K562 (cell line): ENCODE data around the gene CASTOR1. TPM values are rescaled to one million over a fixed set of nuclear protein-coding genes. Genes with fewer than 3 reads are reported as not detected.

Source experiments
- ARID1B ChIP-seq: fragments of 450-650 bp; IDR thresholded peaks from 2 replicates; pipeline ENCODE4 v1.6.1; 2016; ENCODE audit warnings: antibody characterized with exemption, mild to moderate bottlenecking, inconsistent platforms
- DPF2 ChIP-seq: fragments of 450-650 bp; IDR thresholded peaks from 2 replicates; pipeline ENCODE4 v1.6.1; 2016
- GATA2 ChIP-seq: sonication (generic); formaldehyde crosslinking; IDR thresholded peaks from 2 replicates; pipeline ENCODE4 v1.4.0; 2020; ENCODE audit warnings: mild to moderate bottlenecking, missing genetic modification reagents
- IRF2 ChIP-seq: sonication (generic); formaldehyde crosslinking; IDR thresholded peaks from 2 replicates; pipeline ENCODE4 v1.8.1; 2022; ENCODE audit warnings: mild to moderate bottlenecking, missing genetic modification reagents
- JUN ChIP-seq, 2 experiments: sonication (generic) in 1 of 2; formaldehyde crosslinking in 1 of 2; IDR thresholded peaks; 2 replicates each; pipeline versions ENCODE4 v1.6.1 to v1.8.0; 2012 to 2022; ENCODE audit warnings: borderline replicate concordance in 2 of 2, mild to moderate bottlenecking in 2 of 2, improper control_type of control experiment in 1 of 2, low read depth in 1 of 2, low read length in 1 of 2, missing genetic modification reagents in 1 of 2
- PHF21A ChIP-seq: fragments of 450-650 bp; IDR thresholded peaks from 2 replicates; pipeline ENCODE4 v1.6.1; 2017; ENCODE audit warnings: low read depth, borderline replicate concordance
- PHF8 ChIP-seq: fragments of 200-600 bp; sonication (generic); IDR thresholded peaks from 2 replicates; pipeline ENCODE4 v1.6.1; 2012; ENCODE audit warnings: mixed run types, mild to moderate bottlenecking, inconsistent platforms, low read length, moderate library complexity, borderline replicate concordance
- ZNF140 ChIP-seq: fragments of 250-450 bp; sonication (Bioruptor Pico); IDR thresholded peaks from 2 replicates; pipeline ENCODE4 v1.8.0; 2021; ENCODE audit warnings: moderate library complexity, mild to moderate bottlenecking, inconsistent platforms
- ZNF212 ChIP-seq: fragments of 450-650 bp; formaldehyde crosslinking; IDR thresholded peaks from 2 replicates; pipeline ENCODE4 v1.4.0; 2020; ENCODE audit warnings: mild to moderate bottlenecking
- polyA plus RNA-seq, 8 experiments: library from polyadenylated mRNA; depleted of rRNA in 4 of 8; stranded (reverse) in 5 of 8; unstranded in 3 of 8; fragments of >200 nt; fragmentation: Nextera tagmentation in 2 of 8; fragmentation: Illumina TruSeq in 1 of 8; extraction: Ambion mirVana in 2 of 8; extraction: Trizol in 1 of 8; gene quantifications; 2 replicates each; pipeline versions ENCODE4 v1.2.1 to v1.2.3, GENCODE V29; 2011 to 2014; ENCODE audit warnings: inconsistent platforms in 1 of 8, missing spikeins in 1 of 8
- total RNA-seq, 7 experiments: library from RNA; depleted of rRNA in 6 of 7; stranded (reverse); fragments of >200 nt in 6 of 7; fragmentation: Illumina TruSeq in 2 of 7; extraction: Trizol in 2 of 7; gene quantifications; 2 replicates each; pipeline versions ENCODE4 v1.2.1 to v1.2.3, GENCODE V29; 2011 to 2021; ENCODE audit warnings: low replicate concordance in 1 of 7
- TF ChIP-seq, protein P1 (sequence below): fragments of 450-650 bp; IDR thresholded peaks from 2 replicates; pipeline ENCODE4 v1.7.0; 2016; ENCODE audit warnings: borderline replicate concordance
- TF ChIP-seq, protein P2 (sequence below): sonication (generic); formaldehyde crosslinking; IDR thresholded peaks from 2 replicates; pipeline ENCODE4 v1.9.0; 2022; ENCODE audit warnings: mild to moderate bottlenecking, missing genetic modification reagents
- TF ChIP-seq, protein P3 (sequence below), 2 experiments: IDR thresholded peaks; 2 replicates each; pipeline ENCODE4 v1.6.1; 2011; ENCODE audit warnings: borderline replicate concordance in 1 of 2, control low read depth in 1 of 2, low read depth in 1 of 2, low read length in 1 of 2, mild to moderate bottlenecking in 1 of 2, mixed read lengths in 1 of 2, moderate library complexity in 1 of 2; ENCODE audit not compliant: insufficient read depth in 1 of 2, insufficient read length in 1 of 2, poor library complexity in 1 of 2, severe bottlenecking in 1 of 2; ENCODE audit errors: extremely low read depth in 1 of 2
- TF ChIP-seq, protein P4 (sequence below): fragments of 450-650 bp; formaldehyde crosslinking; IDR thresholded peaks from 2 replicates; pipeline ENCODE4 v1.4.0; 2020; ENCODE audit warnings: mild to moderate bottlenecking, moderate library complexity
- TF ChIP-seq, protein P5 (sequence below): fragments of 250-450 bp; sonication (Bioruptor Pico); IDR thresholded peaks from 2 replicates; pipeline ENCODE4 v1.5.0; 2021; ENCODE audit warnings: mild to moderate bottlenecking, borderline replicate concordance
- TF ChIP-seq, protein P6 (sequence below), 3 experiments: IDR thresholded peaks in 2 of 3; conservative IDR thresholded peaks in 1 of 3; 2 replicates each; pipeline ENCODE4 v1.5.1; 2011 to 2012; ENCODE audit warnings: low read length in 3 of 3, mild to moderate bottlenecking in 3 of 3, control low read depth in 2 of 3, improper control_type of control experiment in 1 of 3, inconsistent platforms in 1 of 3, low read depth in 1 of 3, mixed read lengths in 1 of 3, moderate library complexity in 1 of 3; ENCODE audit not compliant: insufficient read depth in 2 of 3

Gene CASTOR1
- total and polyA plus RNA-seq, 9 of the 15 experiments (the other 6 are each of a cell fraction or from before 2014, with no cell fraction given), result 0.35 to 2.6 (median 1.1) TPM

DNA sequence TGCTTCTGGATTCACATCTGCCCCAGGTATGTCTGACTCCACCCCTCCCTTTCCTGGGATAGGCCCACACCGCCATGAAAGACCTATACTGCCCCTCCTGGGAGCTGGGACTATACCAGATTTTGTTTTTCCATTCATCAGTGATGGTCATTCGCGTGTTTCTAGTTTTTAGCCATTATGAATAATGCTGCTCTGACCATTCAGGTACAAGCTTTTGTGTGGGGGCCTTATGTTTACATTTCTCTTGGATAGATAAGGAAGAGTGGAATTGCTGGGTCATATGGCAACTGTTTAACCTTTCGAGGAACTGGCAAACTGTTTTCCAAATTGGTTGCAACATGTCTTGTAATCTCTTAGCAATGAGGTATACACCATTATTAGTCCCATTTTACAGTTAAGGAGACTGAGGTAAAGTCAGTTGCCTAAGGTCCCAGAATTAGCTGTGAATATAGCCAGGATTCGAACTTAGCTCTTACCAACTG, 38.6 kb upstream of the CASTOR1 start (continued):
- TF ChIP-seq, protein P1, sequence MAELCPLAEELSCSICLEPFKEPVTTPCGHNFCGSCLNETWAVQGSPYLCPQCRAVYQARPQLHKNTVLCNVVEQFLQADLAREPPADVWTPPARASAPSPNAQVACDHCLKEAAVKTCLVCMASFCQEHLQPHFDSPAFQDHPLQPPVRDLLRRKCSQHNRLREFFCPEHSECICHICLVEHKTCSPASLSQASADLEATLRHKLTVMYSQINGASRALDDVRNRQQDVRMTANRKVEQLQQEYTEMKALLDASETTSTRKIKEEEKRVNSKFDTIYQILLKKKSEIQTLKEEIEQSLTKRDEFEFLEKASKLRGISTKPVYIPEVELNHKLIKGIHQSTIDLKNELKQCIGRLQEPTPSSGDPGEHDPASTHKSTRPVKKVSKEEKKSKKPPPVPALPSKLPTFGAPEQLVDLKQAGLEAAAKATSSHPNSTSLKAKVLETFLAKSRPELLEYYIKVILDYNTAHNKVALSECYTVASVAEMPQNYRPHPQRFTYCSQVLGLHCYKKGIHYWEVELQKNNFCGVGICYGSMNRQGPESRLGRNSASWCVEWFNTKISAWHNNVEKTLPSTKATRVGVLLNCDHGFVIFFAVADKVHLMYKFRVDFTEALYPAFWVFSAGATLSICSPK, result no peak
- no peak for TF ChIP-seq IRF2 (CRISPR knock-in tag)
- no peak for TF ChIP-seq PHF8
- 0 out of 2 replicates have a peak, but pooled peaks have one; percentile 21 for TF ChIP-seq PHF21A
- TF ChIP-seq, protein P2, sequence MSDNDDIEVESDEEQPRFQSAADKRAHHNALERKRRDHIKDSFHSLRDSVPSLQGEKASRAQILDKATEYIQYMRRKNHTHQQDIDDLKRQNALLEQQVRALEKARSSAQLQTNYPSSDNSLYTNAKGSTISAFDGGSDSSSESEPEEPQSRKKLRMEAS (CRISPR knock-in tag), result no peak
- TF ChIP-seq DPF2, result 0 out of 2 replicates have a peak, but pooled peaks have one; percentile 8
- TF ChIP-seq JUN (IDR thresholded peaks at IDR 0.05; ENCODE audit: borderline replicate concordance, low read depth, low read length), result no peak
- no peak for TF ChIP-seq JUN (CRISPR knock-in tag; IDR thresholded peaks at IDR 0.05; ENCODE audit: borderline replicate concordance)
- TF ChIP-seq, protein P3, sequence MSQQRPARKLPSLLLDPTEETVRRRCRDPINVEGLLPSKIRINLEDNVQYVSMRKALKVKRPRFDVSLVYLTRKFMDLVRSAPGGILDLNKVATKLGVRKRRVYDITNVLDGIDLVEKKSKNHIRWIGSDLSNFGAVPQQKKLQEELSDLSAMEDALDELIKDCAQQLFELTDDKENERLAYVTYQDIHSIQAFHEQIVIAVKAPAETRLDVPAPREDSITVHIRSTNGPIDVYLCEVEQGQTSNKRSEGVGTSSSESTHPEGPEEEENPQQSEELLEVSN (IDR thresholded peaks at IDR 0.05; ENCODE audit: borderline replicate concordance in 1 of 2, extremely low read depth in 1 of 2, insufficient read depth in 1 of 2, insufficient read length in 1 of 2, low read depth in 1 of 2, low read length in 1 of 2, poor library complexity in 1 of 2, severe bottlenecking in 1 of 2), result no peak
- TF ChIP-seq ARID1B, result peak; percentile 33; the same call in 1 of the 2 replicates
- TF ChIP-seq ZNF140, result no peak
- no peak for TF ChIP-seq ZNF212
- no peak for TF ChIP-seq GATA2 (CRISPR knock-in tag)
- TF ChIP-seq, protein P4, sequence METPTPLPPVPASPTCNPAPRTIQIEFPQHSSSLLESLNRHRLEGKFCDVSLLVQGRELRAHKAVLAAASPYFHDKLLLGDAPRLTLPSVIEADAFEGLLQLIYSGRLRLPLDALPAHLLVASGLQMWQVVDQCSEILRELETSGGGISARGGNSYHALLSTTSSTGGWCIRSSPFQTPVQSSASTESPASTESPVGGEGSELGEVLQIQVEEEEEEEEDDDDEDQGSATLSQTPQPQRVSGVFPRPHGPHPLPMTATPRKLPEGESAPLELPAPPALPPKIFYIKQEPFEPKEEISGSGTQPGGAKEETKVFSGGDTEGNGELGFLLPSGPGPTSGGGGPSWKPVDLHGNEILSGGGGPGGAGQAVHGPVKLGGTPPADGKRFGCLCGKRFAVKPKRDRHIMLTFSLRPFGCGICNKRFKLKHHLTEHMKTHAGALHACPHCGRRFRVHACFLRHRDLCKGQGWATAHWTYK (CRISPR knock-in tag), result no peak
- TF ChIP-seq, protein P5, sequence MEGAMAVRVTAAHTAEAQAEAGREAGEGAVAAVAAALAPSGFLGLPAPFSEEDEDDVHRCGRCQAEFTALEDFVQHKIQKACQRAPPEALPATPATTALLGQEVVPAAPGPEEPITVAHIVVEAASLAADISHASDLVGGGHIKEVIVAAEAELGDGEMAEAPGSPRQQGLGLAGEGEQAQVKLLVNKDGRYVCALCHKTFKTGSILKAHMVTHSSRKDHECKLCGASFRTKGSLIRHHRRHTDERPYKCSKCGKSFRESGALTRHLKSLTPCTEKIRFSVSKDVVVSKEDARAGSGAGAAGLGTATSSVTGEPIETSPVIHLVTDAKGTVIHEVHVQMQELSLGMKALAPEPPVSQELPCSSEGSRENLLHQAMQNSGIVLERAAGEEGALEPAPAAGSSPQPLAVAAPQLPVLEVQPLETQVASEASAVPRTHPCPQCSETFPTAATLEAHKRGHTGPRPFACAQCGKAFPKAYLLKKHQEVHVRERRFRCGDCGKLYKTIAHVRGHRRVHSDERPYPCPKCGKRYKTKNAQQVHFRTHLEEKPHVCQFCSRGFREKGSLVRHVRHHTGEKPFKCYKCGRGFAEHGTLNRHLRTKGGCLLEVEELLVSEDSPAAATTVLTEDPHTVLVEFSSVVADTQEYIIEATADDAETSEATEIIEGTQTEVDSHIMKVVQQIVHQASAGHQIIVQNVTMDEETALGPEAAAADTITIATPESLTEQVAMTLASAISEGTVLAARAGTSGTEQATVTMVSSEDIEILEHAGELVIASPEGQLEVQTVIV (CRISPR knock-in tag), result no peak
- TF ChIP-seq, protein P6, sequence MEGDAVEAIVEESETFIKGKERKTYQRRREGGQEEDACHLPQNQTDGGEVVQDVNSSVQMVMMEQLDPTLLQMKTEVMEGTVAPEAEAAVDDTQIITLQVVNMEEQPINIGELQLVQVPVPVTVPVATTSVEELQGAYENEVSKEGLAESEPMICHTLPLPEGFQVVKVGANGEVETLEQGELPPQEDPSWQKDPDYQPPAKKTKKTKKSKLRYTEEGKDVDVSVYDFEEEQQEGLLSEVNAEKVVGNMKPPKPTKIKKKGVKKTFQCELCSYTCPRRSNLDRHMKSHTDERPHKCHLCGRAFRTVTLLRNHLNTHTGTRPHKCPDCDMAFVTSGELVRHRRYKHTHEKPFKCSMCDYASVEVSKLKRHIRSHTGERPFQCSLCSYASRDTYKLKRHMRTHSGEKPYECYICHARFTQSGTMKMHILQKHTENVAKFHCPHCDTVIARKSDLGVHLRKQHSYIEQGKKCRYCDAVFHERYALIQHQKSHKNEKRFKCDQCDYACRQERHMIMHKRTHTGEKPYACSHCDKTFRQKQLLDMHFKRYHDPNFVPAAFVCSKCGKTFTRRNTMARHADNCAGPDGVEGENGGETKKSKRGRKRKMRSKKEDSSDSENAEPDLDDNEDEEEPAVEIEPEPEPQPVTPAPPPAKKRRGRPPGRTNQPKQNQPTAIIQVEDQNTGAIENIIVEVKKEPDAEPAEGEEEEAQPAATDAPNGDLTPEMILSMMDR (IDR thresholded peaks at IDR 0.05 in 2 of 3, conservative IDR thresholded peaks at IDR 0.05 in 1 of 3; ENCODE audit: insufficient read depth in 2 of 3, low read depth in 1 of 3, low read length in 3 of 3), result peak; percentile 32 to 39 (median 36); a peak in 5 of 6 replicates
